BJ (cell line): Measurements from ENCODE around the gene IDH1. TPM values are rescaled to one million over a fixed set of nuclear protein-coding genes. Genes with fewer than 3 reads are reported as not detected.
A peak's percentile ranks its signal among the peaks of the same experiment; 100 is the strongest.
"Not testable (repeated sequence)": the region's sequence is repeated elsewhere in the genome, so short reads cannot be mapped to it uniquely, and the experiment has no call there.

Experiments used
- CTCF ChIA-PET: fragments of 350-600 bp; formaldehyde crosslinking; extraction: SDS; loops from one replicate; lab custom pipeline; 2021; ENCODE audit warnings: antibody characterized with exemption, inconsistent platforms; lab: Yijun Ruan, JAX
- POLR2A ChIA-PET: fragments of 300-600 bp; sonication (Branson Sonifier 250); formaldehyde crosslinking; extraction: SDS; loops from one replicate; lab custom pipeline; 2021; ENCODE audit warnings: antibody characterized with exemption; lab: Charles Lee
- DNase-seq: peaks from one replicate; pipeline ENCODE4 v3.0.0-alpha.2; 2011; ENCODE audit warnings: low read depth
- H3K27me3 ChIP-seq: 2 replicates; pipeline ENCODE4 v1.6.0; 2011; ENCODE audit warnings: low read length; ENCODE audit not compliant: control insufficient read depth, insufficient read depth
- H3K36me3 ChIP-seq: 2 replicates; pipeline ENCODE4 v1.5.1; 2011; ENCODE audit warnings: low read length; ENCODE audit not compliant: control insufficient read depth, insufficient read depth
- H3K4me3 ChIP-seq: 2 replicates; pipeline ENCODE4 v1.5.1; 2011; ENCODE audit warnings: low read depth, mild to moderate bottlenecking, control low read depth, low read length
- polyA plus RNA-seq: library from polyadenylated mRNA; depleted of rRNA; stranded (reverse); fragments of >200 nt; gene quantifications from 2 replicates; pipeline ENCODE4 v1.2.3, GENCODE V29; 2011
- TF ChIP-seq, protein P1 (sequence below): IDR thresholded peaks from 2 replicates; pipeline ENCODE4 v1.5.1; 2011; ENCODE audit warnings: low read depth, mild to moderate bottlenecking, control low read depth, inconsistent platforms, low read length, moderate library complexity; ENCODE audit not compliant: insufficient read depth

Gene IDH1
- polyA plus RNA-seq, 1 experiment, result 41.9 TPM

DNA sequence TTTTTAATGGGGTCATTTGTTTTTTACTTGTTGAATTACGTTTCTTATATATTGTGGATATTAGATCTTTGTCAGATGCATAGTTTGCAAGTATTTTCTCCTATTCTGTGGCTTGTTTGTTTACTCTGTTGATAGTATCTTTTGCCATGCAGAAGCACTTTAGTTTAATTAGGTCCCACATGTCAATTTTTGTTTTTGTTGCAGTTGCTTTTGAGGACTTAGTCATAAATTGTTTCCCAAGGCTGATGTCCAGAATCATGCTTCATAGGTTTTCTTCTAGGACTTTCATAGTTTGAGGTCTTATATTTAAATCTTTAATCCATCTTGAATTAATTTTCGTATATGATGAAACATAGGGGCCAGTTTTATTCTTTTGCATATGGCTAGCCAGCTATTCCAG is 24.4 kb upstream of the IDH1 start:
- Histone ChIP-seq H3K36me3 (peaks cover 9% of the 10 kb centered on the region), H3K27me3 (no peaks in the 10 kb centered on the region), H3K4me3 (no peak overlapping the region)
- DNase-seq, result no peak
- TF ChIP-seq, protein P1, sequence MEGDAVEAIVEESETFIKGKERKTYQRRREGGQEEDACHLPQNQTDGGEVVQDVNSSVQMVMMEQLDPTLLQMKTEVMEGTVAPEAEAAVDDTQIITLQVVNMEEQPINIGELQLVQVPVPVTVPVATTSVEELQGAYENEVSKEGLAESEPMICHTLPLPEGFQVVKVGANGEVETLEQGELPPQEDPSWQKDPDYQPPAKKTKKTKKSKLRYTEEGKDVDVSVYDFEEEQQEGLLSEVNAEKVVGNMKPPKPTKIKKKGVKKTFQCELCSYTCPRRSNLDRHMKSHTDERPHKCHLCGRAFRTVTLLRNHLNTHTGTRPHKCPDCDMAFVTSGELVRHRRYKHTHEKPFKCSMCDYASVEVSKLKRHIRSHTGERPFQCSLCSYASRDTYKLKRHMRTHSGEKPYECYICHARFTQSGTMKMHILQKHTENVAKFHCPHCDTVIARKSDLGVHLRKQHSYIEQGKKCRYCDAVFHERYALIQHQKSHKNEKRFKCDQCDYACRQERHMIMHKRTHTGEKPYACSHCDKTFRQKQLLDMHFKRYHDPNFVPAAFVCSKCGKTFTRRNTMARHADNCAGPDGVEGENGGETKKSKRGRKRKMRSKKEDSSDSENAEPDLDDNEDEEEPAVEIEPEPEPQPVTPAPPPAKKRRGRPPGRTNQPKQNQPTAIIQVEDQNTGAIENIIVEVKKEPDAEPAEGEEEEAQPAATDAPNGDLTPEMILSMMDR, result no peak
- ChIA-PET CTCF (no interaction called here), POLR2A (no interaction called here)

DNA sequence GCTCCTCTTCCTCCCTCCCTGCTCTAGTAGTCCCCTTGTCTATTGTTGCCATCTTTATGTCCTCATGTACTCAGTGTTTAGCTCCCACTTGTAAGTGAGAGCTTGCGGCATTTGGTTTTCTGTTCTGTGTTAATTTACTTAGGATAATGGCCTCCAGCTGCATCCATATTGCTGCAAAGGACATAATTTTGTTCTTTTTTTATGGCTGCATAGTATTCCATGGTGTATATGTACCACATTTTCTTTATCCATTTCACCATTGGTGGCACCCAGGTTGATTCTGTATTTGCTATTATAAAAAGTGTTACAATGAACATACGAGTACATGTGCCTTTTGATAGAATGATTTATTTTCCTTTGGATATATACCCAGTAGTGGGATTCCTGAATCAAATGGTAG is 23.7 kb upstream of the IDH1 start:
- ChIA-PET POLR2A (no interaction called here), CTCF (no interaction called here)
- peaks cover 11% of the 10 kb centered on the region for H3K36me3 ChIP-seq
- no peaks in the 10 kb centered on the region for H3K27me3 ChIP-seq
- H3K4me3 ChIP-seq, result no peak overlapping the region
- DNase-seq, result no peak
- TF ChIP-seq, protein P1, result no peak

DNA sequence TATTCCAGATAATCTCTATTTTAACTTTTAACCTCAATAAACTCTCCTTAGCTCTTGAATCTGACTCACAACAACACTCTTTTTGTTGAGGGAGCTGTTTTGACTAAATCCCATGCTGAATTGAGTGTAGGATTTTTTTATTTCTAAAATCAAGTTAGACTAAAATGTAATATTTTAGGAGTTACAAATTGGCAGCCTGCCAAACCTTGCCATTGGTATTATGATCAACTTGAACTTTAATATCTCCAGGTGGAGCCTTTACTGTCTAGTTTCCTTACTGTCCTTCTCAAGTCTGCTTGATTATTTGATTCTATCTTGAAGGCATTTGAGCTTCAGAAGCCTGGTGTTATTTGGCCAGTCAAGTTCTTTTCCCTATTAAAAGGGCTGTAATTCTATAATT is 19.9 kb upstream of the IDH1 start:
- ChIA-PET CTCF (interaction anchor here (0.7 kb wide), 1 partner anchor 100 kb away, joined by 3 read pairs; no protein-coding TSS in a partner anchor), POLR2A (no interaction called here)
- Histone ChIP-seq H3K4me3 (no peak overlapping the region), H3K36me3 (peaks cover 6% of the 10 kb centered on the region; the same call in 1 of the 2 replicates), H3K27me3 (no peaks in the 10 kb centered on the region)
- DNase-seq, result no peak
- TF ChIP-seq, protein P1, result no peak

DNA sequence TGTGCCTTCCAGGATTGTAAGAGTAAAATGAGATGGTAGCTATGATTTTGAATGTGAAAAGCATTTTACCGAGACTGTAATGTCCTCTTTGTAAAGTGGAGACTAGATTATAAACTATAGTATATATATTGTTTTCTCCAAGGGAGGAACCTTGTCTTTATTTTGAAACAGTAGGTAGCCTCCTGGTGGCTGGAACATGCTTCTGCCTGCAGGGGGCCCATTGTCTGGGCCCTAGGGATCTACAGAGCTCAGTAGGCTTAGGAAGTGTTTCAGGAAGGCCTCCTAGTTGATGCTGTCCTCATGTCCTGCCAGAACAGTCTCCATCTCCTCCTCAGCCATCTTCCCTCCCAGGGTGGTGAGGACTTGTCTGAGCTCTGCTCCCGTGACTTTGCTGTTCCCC is 14.2 kb upstream of the IDH1 start:
- TF ChIP-seq, protein P1, result no peak
- ChIA-PET CTCF (interaction anchor here (0.6 to 1.0 kb wide), 2 partner anchors 15 to 16 kb away, joined by 3 to 4 read pairs; no protein-coding TSS in a partner anchor), POLR2A (interaction anchor here (0.6 kb wide), 1 partner anchor 14 kb away, joined by 4 read pairs; the partner anchor contains the start of gene IDH1)
- no peaks in the 10 kb centered on the region for H3K27me3 ChIP-seq
- peaks cover 3% of the 10 kb centered on the region; the same call in 1 of the 2 replicates for H3K36me3 ChIP-seq
- no peak for DNase-seq
- no peak overlapping the region for H3K4me3 ChIP-seq

DNA sequence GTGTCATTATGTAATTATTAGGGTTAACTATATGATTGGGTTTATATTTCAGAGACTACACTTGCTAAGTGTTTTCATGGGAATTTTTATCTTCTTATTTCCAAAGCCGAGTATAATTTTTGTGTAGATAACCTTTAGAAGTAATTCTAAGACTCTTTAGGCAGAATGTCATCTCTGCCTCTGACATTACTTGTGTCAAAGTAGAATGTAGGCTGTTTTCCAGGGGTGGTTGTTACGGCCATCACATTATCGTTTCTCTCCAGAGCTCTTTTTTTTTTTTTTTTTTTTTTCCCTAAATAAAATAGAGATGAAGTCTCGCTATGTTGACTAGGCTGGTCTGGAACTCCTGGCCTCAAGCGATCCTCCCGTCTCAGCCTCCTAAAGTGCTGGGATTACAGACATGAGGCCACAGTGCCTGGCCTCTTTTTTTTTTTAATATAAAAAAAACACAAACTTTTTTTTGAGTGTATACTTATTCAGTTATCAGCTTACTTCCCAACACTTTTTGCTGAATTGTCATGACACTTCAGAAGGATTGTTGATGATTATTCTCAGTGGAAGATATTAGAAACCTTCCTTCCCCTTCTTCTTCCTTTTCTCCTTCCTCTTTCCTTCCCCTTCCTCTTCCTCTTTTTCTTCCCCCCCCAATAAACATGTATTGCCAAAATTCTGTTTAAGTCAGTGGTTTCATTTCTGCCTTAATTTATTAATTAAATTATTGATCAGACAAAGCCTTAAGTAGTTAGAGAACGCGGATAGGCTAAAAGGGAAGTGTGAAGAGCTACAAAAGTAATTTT is 13.5 kb upstream of the IDH1 start:
- TF ChIP-seq, protein P1, result no peak
- no peak for DNase-seq
- ChIA-PET CTCF (interaction anchor here (1.0 kb wide), 1 partner anchor 15 kb away, joined by 4 read pairs; no protein-coding TSS in a partner anchor), POLR2A (interaction anchor here (0.6 kb wide), 2 partner anchors 14 to 651 kb away, joined by 4 read pairs; partner anchors contain the start of gene IDH1)
- Histone ChIP-seq H3K36me3 (no peaks in the 10 kb centered on the region), H3K4me3 (no peak overlapping the region), H3K27me3 (no peaks in the 10 kb centered on the region)

DNA sequence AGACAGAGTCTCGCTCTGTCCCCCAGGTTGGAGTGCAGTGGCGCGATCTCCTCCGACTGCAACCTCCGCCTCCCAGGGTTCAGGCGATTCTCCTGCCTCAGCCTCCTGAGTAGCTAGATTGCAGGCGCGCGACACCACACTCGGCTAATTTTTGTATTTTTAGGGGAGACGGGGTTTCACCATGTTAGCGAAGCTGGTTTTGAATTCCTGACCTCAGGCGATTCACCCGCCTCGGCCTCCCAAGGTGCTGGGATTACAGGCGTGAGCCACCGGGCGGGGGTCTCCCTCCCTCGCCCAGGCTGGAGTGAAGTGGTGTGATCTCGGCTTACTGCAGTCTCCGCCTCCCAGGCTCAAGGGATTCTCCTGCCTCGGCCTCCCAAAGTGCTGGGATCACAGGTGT is 12.7 kb upstream of the IDH1 start:
- H3K27me3 ChIP-seq, CTCF ChIA-PET, DNase-seq, H3K36me3 ChIP-seq: not testable (repeated sequence)
- POLR2A ChIA-PET, result interaction anchor here (0.6 kb wide), 1 partner anchor 650 kb away, joined by 4 read pairs; no protein-coding TSS in a partner anchor
- peak overlapping the region; percentile 84 for H3K4me3 ChIP-seq
